Stimulated activated CD4-positive, alpha-beta T cell treated with anti-CD3 and anti-CD28 coated beads, Interleukin-1b, Interleukin-23, amount 100 ng/mL, for 48 hours (primary cell): ENCODE measurements around the gene KSR2.

Source experiments
- DNase-seq: peaks from one replicate; pipeline ENCODE4 v3.0.0-alpha.2; 2020

The KSR2 gene

GRCh38 chr12:117855165-117855564, 113.6 kb downstream of the KSR2 start:
- no peak for DNase-seq

GRCh38 chr12:117854339-117855012, 114.3 kb downstream of the KSR2 start:
- DNase-seq, result peak; percentile 52

GRCh38 chr12:117853600-117853999, 115.2 kb downstream of the KSR2 start:
- no peak for DNase-seq

GRCh38 chr12:117850048-117850447, 118.7 kb downstream of the KSR2 start:
- no peak for DNase-seq

- no peak for DNase-seq
Observed at GRCh38 chr12:117847371-117847770, 121.4 kb downstream of the KSR2 start.

- no peak for DNase-seq
Observed at GRCh38 chr12:117845271-117845904, 123.4 kb downstream of the KSR2 start.

GRCh38 chr12:117844114-117844830, 124.5 kb downstream of the KSR2 start:
- no peak for DNase-seq

GRCh38 chr12:117842630-117843029, 126.2 kb downstream of the KSR2 start:
- DNase-seq, result no peak

GRCh38 chr12:117842220-117842619, 126.6 kb downstream of the KSR2 start:
- DNase-seq, result no peak

GRCh38 chr12:117837737-117838050, 131.1 kb downstream of the KSR2 start:
- no peak for DNase-seq

GRCh38 chr12:117836999-117837736, 131.6 kb downstream of the KSR2 start:
- DNase-seq, result peak; percentile 78

GRCh38 chr12:117836476-117836875, 132.3 kb downstream of the KSR2 start:
- DNase-seq, result no peak

- no peak for DNase-seq
Observed at GRCh38 chr12:117835156-117835555, 133.6 kb downstream of the KSR2 start.

GRCh38 chr12:117832459-117833457, 136.0 kb downstream of the KSR2 start:
- DNase-seq, result no peak

GRCh38 chr12:117830471-117830870, 138.3 kb downstream of the KSR2 start:
- DNase-seq, result no peak

GRCh38 chr12:117829108-117829507, 139.7 kb downstream of the KSR2 start:
- no peak for DNase-seq

GRCh38 chr12:117827660-117828059, 141.1 kb downstream of the KSR2 start:
- DNase-seq, result no peak

GRCh38 chr12:117825827-117826226, 143.0 kb downstream of the KSR2 start:
- DNase-seq, result no peak

GRCh38 chr12:117821480-117822175, 147.2 kb downstream of the KSR2 start:
- DNase-seq, result no peak

GRCh38 chr12:117820216-117820907, 148.4 kb downstream of the KSR2 start:
- DNase-seq, result no peak

- DNase-seq, result no peak
Observed at GRCh38 chr12:117819160-117819559, 149.6 kb downstream of the KSR2 start.
